ACC112 (cell line): ENCODE results near the gene AGXT2.

Experiments
- H2AFZ ChIP-seq: fragments of 200-600 bp; sonication (generic); one replicate; pipeline ENCODE4 v1.6.0; 2017; ENCODE audit warnings: antibody characterized with exemption, low read length; ENCODE audit not compliant: unreplicated experiment
- H3K27ac ChIP-seq: fragments of 200-600 bp; sonication (generic); 2 replicates; pipeline ENCODE4 v1.5.1; 2014; ENCODE audit warnings: low read depth, mild to moderate bottlenecking, antibody characterized with exemption, low read length, moderate library complexity
- H3K27me3 ChIP-seq: fragments of 200-600 bp; sonication (generic); 2 replicates; pipeline ENCODE4 v1.6.1; 2014; ENCODE audit warnings: mild to moderate bottlenecking, antibody characterized with exemption, low read length, moderate library complexity, mixed read lengths; ENCODE audit not compliant: insufficient read depth
- H3K36me3 ChIP-seq: fragments of 200-600 bp; sonication (generic); 2 replicates; pipeline ENCODE4 v1.6.1; 2016; ENCODE audit warnings: mild to moderate bottlenecking, antibody characterized with exemption, low read length, moderate library complexity, mixed read lengths; ENCODE audit not compliant: insufficient read depth
- H3K4me1 ChIP-seq: fragments of 200-600 bp; sonication (generic); one replicate; pipeline ENCODE4 v1.6.1; 2016; ENCODE audit warnings: low read length, mixed read lengths; ENCODE audit not compliant: insufficient read depth, unreplicated experiment, control insufficient read depth
- H3K4me3 ChIP-seq: fragments of 200-600 bp; sonication (generic); 2 replicates; pipeline ENCODE4 v1.5.1; 2014; ENCODE audit warnings: mild to moderate bottlenecking, low read depth, low read length
- H3K79me2 ChIP-seq: fragments of 200-600 bp; sonication (generic); one replicate; pipeline ENCODE4 v1.6.0; 2016; ENCODE audit warnings: low read length; ENCODE audit not compliant: control insufficient read depth, unreplicated experiment, insufficient read depth

The AGXT2 gene

GRCh38 chr5:35056686-35057085 is 8.9 kb upstream of the AGXT2 start:
- Histone ChIP-seq H2AFZ (no peak overlapping the region), H3K27me3 (no peaks in the 10 kb centered on the region), H3K79me2 (no peaks in the 10 kb centered on the region), H3K27ac (no peak overlapping the region), H3K4me1 (peaks cover 10% of the 10 kb centered on the region), H3K36me3 (no peaks in the 10 kb centered on the region), H3K4me3 (no peak overlapping the region)

- H3K27ac ChIP-seq, result no peak overlapping the region
- no peak overlapping the region for H3K4me3 ChIP-seq
- peaks cover 17% of the 10 kb centered on the region for H3K4me1 ChIP-seq
- no peaks in the 10 kb centered on the region for H3K27me3 ChIP-seq
- no peaks in the 10 kb centered on the region for H3K79me2 ChIP-seq
- H2AFZ ChIP-seq, result no peak overlapping the region
- no peaks in the 10 kb centered on the region for H3K36me3 ChIP-seq
Observed at GRCh38 chr5:35052838-35053237, 5.1 kb upstream of the AGXT2 start.

- Histone ChIP-seq H3K27me3 (no peaks in the 10 kb centered on the region), H3K36me3 (no peaks in the 10 kb centered on the region), H3K4me3 (no peak overlapping the region), H3K4me1 (peaks cover 34% of the 10 kb centered on the region), H2AFZ (no peak overlapping the region), H3K27ac (no peak overlapping the region), H3K79me2 (no peaks in the 10 kb centered on the region)
Observed at GRCh38 chr5:35050541-35051126, 2.9 kb upstream of the AGXT2 start.

- H3K27me3 ChIP-seq, result no peaks in the 10 kb centered on the region
- H3K36me3 ChIP-seq, result no peaks in the 10 kb centered on the region
- no peak overlapping the region for H2AFZ ChIP-seq
- no peak overlapping the region for H3K27ac ChIP-seq
- no peak overlapping the region for H3K4me3 ChIP-seq
- H3K79me2 ChIP-seq, result no peaks in the 10 kb centered on the region
- H3K4me1 ChIP-seq, result peaks cover 24% of the 10 kb centered on the region
Observed at GRCh38 chr5:35048910-35049309, 1.2 kb upstream of the AGXT2 start.

GRCh38 chr5:35046774-35047173 is 975 bp downstream of the AGXT2 start:
- Histone ChIP-seq H3K27me3 (no peaks in the 10 kb centered on the region), H2AFZ (no peak overlapping the region), H3K36me3 (no peaks in the 10 kb centered on the region), H3K27ac (peak overlapping the region; percentile 74), H3K79me2 (no peaks in the 10 kb centered on the region), H3K4me3 (no peak overlapping the region), H3K4me1 (peaks cover 24% of the 10 kb centered on the region)

GRCh38 chr5:35045280-35045679 is 2.5 kb downstream of the AGXT2 start:
- H3K4me3 ChIP-seq, result no peak overlapping the region
- H3K4me1 ChIP-seq, result peaks cover 24% of the 10 kb centered on the region
- H3K79me2 ChIP-seq, result no peaks in the 10 kb centered on the region
- no peaks in the 10 kb centered on the region for H3K36me3 ChIP-seq
- no peaks in the 10 kb centered on the region for H3K27me3 ChIP-seq
- H3K27ac ChIP-seq, result no peak overlapping the region
- no peak overlapping the region for H2AFZ ChIP-seq

- Histone ChIP-seq H2AFZ (no peak overlapping the region), H3K4me3 (no peak overlapping the region), H3K27me3 (no peaks in the 10 kb centered on the region), H3K4me1 (peaks cover 24% of the 10 kb centered on the region), H3K27ac (no peak overlapping the region), H3K36me3 (no peaks in the 10 kb centered on the region), H3K79me2 (no peaks in the 10 kb centered on the region)
Observed at GRCh38 chr5:35044649-35045048, 3.1 kb downstream of the AGXT2 start.

- peaks cover 17% of the 10 kb centered on the region for H3K4me1 ChIP-seq
- H2AFZ ChIP-seq, result no peak overlapping the region
- no peak overlapping the region for H3K27ac ChIP-seq
- no peaks in the 10 kb centered on the region for H3K27me3 ChIP-seq
- H3K79me2 ChIP-seq, result no peaks in the 10 kb centered on the region
- no peaks in the 10 kb centered on the region for H3K36me3 ChIP-seq
- no peak overlapping the region for H3K4me3 ChIP-seq
Observed at GRCh38 chr5:35042781-35043180, 5.0 kb downstream of the AGXT2 start.

- Histone ChIP-seq H3K4me1 (peaks cover 4% of the 10 kb centered on the region), H3K79me2 (no peaks in the 10 kb centered on the region), H3K4me3 (no peak overlapping the region), H2AFZ (no peak overlapping the region), H3K27ac (no peak overlapping the region), H3K27me3 (no peaks in the 10 kb centered on the region), H3K36me3 (no peaks in the 10 kb centered on the region)
Observed at GRCh38 chr5:35041261-35041660, 6.5 kb downstream of the AGXT2 start.

- Histone ChIP-seq H3K27me3 (no peaks in the 10 kb centered on the region), H3K79me2 (no peaks in the 10 kb centered on the region), H3K27ac (no peak overlapping the region), H3K4me1 (no peaks in the 10 kb centered on the region), H3K4me3 (no peak overlapping the region), H3K36me3 (no peaks in the 10 kb centered on the region), H2AFZ (no peak overlapping the region)
Observed at GRCh38 chr5:35038891-35039290, 8.9 kb downstream of the AGXT2 start.

GRCh38 chr5:35036536-35036935 is 11.2 kb downstream of the AGXT2 start:
- Histone ChIP-seq H3K27me3 (no peaks in the 10 kb centered on the region), H3K36me3 (no peaks in the 10 kb centered on the region), H2AFZ (no peak overlapping the region)

More at GRCh38 chr5:35036536-35036935, 11.2 kb downstream of the AGXT2 start:
- H3K4me3 ChIP-seq, result no peak overlapping the region
- H3K79me2 ChIP-seq, result no peaks in the 10 kb centered on the region
- no peak overlapping the region for H3K27ac ChIP-seq
- peaks cover 2% of the 10 kb centered on the region for H3K4me1 ChIP-seq
